KMS-11 (cell line): ENCODE measurements around the gene DAAM2.

Experiments used
- H2AFZ ChIP-seq: fragments of 200-600 bp; sonication (generic); 2 replicates; pipeline ENCODE4 v1.6.1; 2016; ENCODE audit warnings: antibody characterized with exemption, mixed run types, low read depth
- H3K27ac ChIP-seq: fragments of 200-600 bp; sonication (generic); 2 replicates; pipeline ENCODE4 v1.6.1; 2016; ENCODE audit warnings: mild to moderate bottlenecking, mixed run types
- H3K27me3 ChIP-seq: fragments of 200-600 bp; sonication (generic); 2 replicates; pipeline ENCODE4 v1.6.1; 2017; ENCODE audit warnings: mild to moderate bottlenecking, low read depth, mixed run types, moderate library complexity; ENCODE audit not compliant: insufficient read depth
- H3K36me3 ChIP-seq: fragments of 200-600 bp; sonication (generic); 2 replicates; pipeline ENCODE4 v1.6.1; 2017; ENCODE audit warnings: mild to moderate bottlenecking, mixed run types; ENCODE audit not compliant: insufficient read depth
- H3K4me1 ChIP-seq: fragments of 200-600 bp; sonication (generic); 2 replicates; pipeline ENCODE4 v1.6.1; 2016; ENCODE audit warnings: mild to moderate bottlenecking, low read depth, mixed run types; ENCODE audit not compliant: poor library complexity, severe bottlenecking
- H3K4me2 ChIP-seq: fragments of 200-600 bp; sonication (generic); 2 replicates; pipeline ENCODE4 v1.7.0; 2016; ENCODE audit warnings: mild to moderate bottlenecking, mixed run types
- H3K4me3 ChIP-seq: fragments of 200-600 bp; sonication (generic); IDR thresholded peaks from 2 replicates; pipeline ENCODE4 v1.6.1; 2017; ENCODE audit warnings: low read depth, low read length, mixed read lengths; ENCODE audit not compliant: insufficient read depth
- H3K79me2 ChIP-seq: fragments of 200-600 bp; sonication (generic); 2 replicates; pipeline ENCODE4 v1.6.1; 2016; ENCODE audit warnings: low read depth, mixed run types; ENCODE audit not compliant: insufficient read depth
- H3K9ac ChIP-seq: fragments of 200-600 bp; sonication (generic); 2 replicates; pipeline ENCODE4 v1.6.1; 2016; ENCODE audit warnings: mild to moderate bottlenecking, mixed run types
- H4K20me1 ChIP-seq: fragments of 200-600 bp; sonication (generic); 2 replicates; pipeline ENCODE4 v1.6.1; 2016; ENCODE audit warnings: mild to moderate bottlenecking, mixed run types; ENCODE audit not compliant: insufficient read depth
- CTCF ChIP-seq: fragments of 200-600 bp; sonication (generic); conservative IDR thresholded peaks from 2 replicates; pipeline ENCODE4 v1.6.1; 2017; ENCODE audit warnings: low read depth, mild to moderate bottlenecking, antibody characterized with exemption, low read length, moderate library complexity, mixed read lengths

The DAAM2 gene

GRCh38 chr6:39881851-39882530 lies 89.8 kb downstream of the DAAM2 start:
- no peak overlapping the region for H3K9ac ChIP-seq
- no peaks in the 10 kb centered on the region for H4K20me1 ChIP-seq
- H3K4me3 ChIP-seq = no peak overlapping the region
- TF ChIP-seq CTCF = no peak
- no peak overlapping the region for H3K27ac ChIP-seq
- H3K4me2 ChIP-seq = no peak overlapping the region
- H3K4me1 ChIP-seq = no peaks in the 10 kb centered on the region
- H3K79me2 ChIP-seq = no peaks in the 10 kb centered on the region
- H2AFZ ChIP-seq = no peak overlapping the region
- no peaks in the 10 kb centered on the region for H3K36me3 ChIP-seq
- no peaks in the 10 kb centered on the region for H3K27me3 ChIP-seq

GRCh38 chr6:39882531-39882899 lies 90.3 kb downstream of the DAAM2 start:
- no peak overlapping the region for H3K4me2 ChIP-seq
- no peak overlapping the region for H2AFZ ChIP-seq
- no peak overlapping the region for H3K9ac ChIP-seq
- no peaks in the 10 kb centered on the region for H3K36me3 ChIP-seq
- no peaks in the 10 kb centered on the region for H4K20me1 ChIP-seq
- no peak overlapping the region for H3K27ac ChIP-seq
- H3K4me3 ChIP-seq = no peak overlapping the region
- H3K79me2 ChIP-seq = no peaks in the 10 kb centered on the region
- TF ChIP-seq CTCF = no peak
- H3K4me1 ChIP-seq = no peaks in the 10 kb centered on the region
- H3K27me3 ChIP-seq = no peaks in the 10 kb centered on the region

- Histone ChIP-seq H3K4me3 (no peak overlapping the region), H3K4me2 (no peak overlapping the region), H3K79me2 (no peaks in the 10 kb centered on the region), H3K9ac (no peak overlapping the region), H3K27ac (no peak overlapping the region), H3K4me1 (no peaks in the 10 kb centered on the region), H3K27me3 (no peaks in the 10 kb centered on the region), H3K36me3 (no peaks in the 10 kb centered on the region), H2AFZ (no peak overlapping the region), H4K20me1 (no peaks in the 10 kb centered on the region)
- TF ChIP-seq CTCF = no peak
Observed at GRCh38 chr6:39884696-39885095, 92.5 kb downstream of the DAAM2 start.

GRCh38 chr6:39885691-39886090 lies 93.5 kb downstream of the DAAM2 start:
- Histone ChIP-seq H4K20me1 (no peaks in the 10 kb centered on the region), H3K9ac (no peak overlapping the region), H3K27ac (no peak overlapping the region), H3K27me3 (no peaks in the 10 kb centered on the region), H3K36me3 (no peaks in the 10 kb centered on the region), H2AFZ (no peak overlapping the region), H3K79me2 (no peaks in the 10 kb centered on the region), H3K4me1 (no peaks in the 10 kb centered on the region), H3K4me3 (no peak overlapping the region), H3K4me2 (no peak overlapping the region)
- TF ChIP-seq CTCF = no peak
